ENCODE measurements around the gene RFLNA.

- TF ChIP-seq, protein P1, sequence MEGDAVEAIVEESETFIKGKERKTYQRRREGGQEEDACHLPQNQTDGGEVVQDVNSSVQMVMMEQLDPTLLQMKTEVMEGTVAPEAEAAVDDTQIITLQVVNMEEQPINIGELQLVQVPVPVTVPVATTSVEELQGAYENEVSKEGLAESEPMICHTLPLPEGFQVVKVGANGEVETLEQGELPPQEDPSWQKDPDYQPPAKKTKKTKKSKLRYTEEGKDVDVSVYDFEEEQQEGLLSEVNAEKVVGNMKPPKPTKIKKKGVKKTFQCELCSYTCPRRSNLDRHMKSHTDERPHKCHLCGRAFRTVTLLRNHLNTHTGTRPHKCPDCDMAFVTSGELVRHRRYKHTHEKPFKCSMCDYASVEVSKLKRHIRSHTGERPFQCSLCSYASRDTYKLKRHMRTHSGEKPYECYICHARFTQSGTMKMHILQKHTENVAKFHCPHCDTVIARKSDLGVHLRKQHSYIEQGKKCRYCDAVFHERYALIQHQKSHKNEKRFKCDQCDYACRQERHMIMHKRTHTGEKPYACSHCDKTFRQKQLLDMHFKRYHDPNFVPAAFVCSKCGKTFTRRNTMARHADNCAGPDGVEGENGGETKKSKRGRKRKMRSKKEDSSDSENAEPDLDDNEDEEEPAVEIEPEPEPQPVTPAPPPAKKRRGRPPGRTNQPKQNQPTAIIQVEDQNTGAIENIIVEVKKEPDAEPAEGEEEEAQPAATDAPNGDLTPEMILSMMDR (conservative IDR thresholded peaks at IDR 0.05; ENCODE audit: low read depth, low read length), result peak; percentile 82
- TF ChIP-seq MAFK (IDR thresholded peaks at IDR 0.05; ENCODE audit: low read depth, low read length), result no peak
- no peak for TF ChIP-seq CEBPB (IDR thresholded peaks at IDR 0.05; ENCODE audit: low read depth, low read length)
- no peak for TF ChIP-seq MAZ (IDR thresholded peaks at IDR 0.05; ENCODE audit: borderline replicate concordance, low read depth, low read length)
- no peak for TF ChIP-seq RFX5 (IDR thresholded peaks at IDR 0.05; ENCODE audit: low read depth, low read length)
- TF ChIP-seq, protein P2, sequence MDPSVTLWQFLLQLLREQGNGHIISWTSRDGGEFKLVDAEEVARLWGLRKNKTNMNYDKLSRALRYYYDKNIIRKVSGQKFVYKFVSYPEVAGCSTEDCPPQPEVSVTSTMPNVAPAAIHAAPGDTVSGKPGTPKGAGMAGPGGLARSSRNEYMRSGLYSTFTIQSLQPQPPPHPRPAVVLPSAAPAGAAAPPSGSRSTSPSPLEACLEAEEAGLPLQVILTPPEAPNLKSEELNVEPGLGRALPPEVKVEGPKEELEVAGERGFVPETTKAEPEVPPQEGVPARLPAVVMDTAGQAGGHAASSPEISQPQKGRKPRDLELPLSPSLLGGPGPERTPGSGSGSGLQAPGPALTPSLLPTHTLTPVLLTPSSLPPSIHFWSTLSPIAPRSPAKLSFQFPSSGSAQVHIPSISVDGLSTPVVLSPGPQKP (IDR thresholded peaks at IDR 0.05; ENCODE audit: borderline replicate concordance, low read depth, low read length), result no peak
- TF ChIP-seq BHLHE40 (IDR thresholded peaks at IDR 0.05; ENCODE audit: low read depth, low read length), result no peak
- TF ChIP-seq MXI1 (IDR thresholded peaks at IDR 0.05; ENCODE audit: borderline replicate concordance, low read depth, low read length), result no peak
- peak; percentile 30; the same call in 1 of the 2 replicates for TF ChIP-seq POLR2A (IDR thresholded peaks at IDR 0.05; ENCODE audit: low read depth, low read length)
Measured at GRCh38 chr12:124321040-124321481, 26.2 kb downstream of the RFLNA start.

Data from IMR-90 (cell line).